T-helper 2 cell treated with Interferon-gamma antibody and Interleukin-4, amounts not matched to agents 5 μg/mL and 100 μg/mL, for 36 hours (primary cell): ENCODE results near the gene CA11.
"Not testable (repeated sequence)": the region's sequence is repeated elsewhere in the genome, so short reads cannot be mapped to it uniquely, and the experiment has no call there.

Experiments
- DNase-seq: peaks from one replicate; pipeline ENCODE4 v3.0.0; 2021; ENCODE audit warnings: low spot score
- H3K27ac Mint-ChIP-seq: one replicate; pipeline ENCODE4 v1.8.0; 2021; ENCODE audit warnings: mild to moderate bottlenecking, mixed read lengths
- H3K27me3 Mint-ChIP-seq: one replicate; pipeline ENCODE4 v1.8.0; 2021; ENCODE audit warnings: low read depth, mixed read lengths
- H3K36me3 Mint-ChIP-seq: one replicate; pipeline ENCODE4 v1.8.0; 2021; ENCODE audit warnings: low read depth, mixed read lengths
- H3K4me1 Mint-ChIP-seq: one replicate; pipeline ENCODE4 v1.8.0; 2021; ENCODE audit warnings: low read depth, mixed read lengths
- H3K4me3 Mint-ChIP-seq: one replicate; pipeline ENCODE4 v1.8.0; 2022; ENCODE audit warnings: mild to moderate bottlenecking, moderate library complexity, mixed read lengths
- H3K9me3 Mint-ChIP-seq: one replicate; pipeline ENCODE4 v1.8.0; 2021; ENCODE audit warnings: mixed read lengths

The CA11 gene

GRCh38 chr19:48633148-48634035 lies 12.6 kb downstream of the CA11 start:
- Mint-ChIP-seq H3K4me3 (peak overlapping the region; percentile 79), H3K4me1 (peaks cover 27% of the 10 kb centered on the region)

GRCh38 chr19:48632692-48633147 lies 13.3 kb downstream of the CA11 start:
- Mint-ChIP-seq H3K27me3 (no peaks in the 10 kb centered on the region), H3K27ac (no peak overlapping the region), H3K36me3 (peaks cover 14% of the 10 kb centered on the region), H3K4me1 (peaks cover 22% of the 10 kb centered on the region), H3K4me3 (no peak overlapping the region), H3K9me3 (no peaks in the 10 kb centered on the region)
- DNase-seq: no peak

More at GRCh38 chr19:48633148-48634035, 12.6 kb downstream of the CA11 start:
- DNase-seq: no peak
- Mint-ChIP-seq H3K27me3 (no peaks in the 10 kb centered on the region), H3K9me3 (peaks cover 2% of the 10 kb centered on the region), H3K27ac (peak overlapping the region; percentile 26), H3K36me3 (peaks cover 14% of the 10 kb centered on the region)

GRCh38 chr19:48632286-48632685 lies 13.7 kb downstream of the CA11 start:
- Mint-ChIP-seq H3K36me3 (peaks cover 14% of the 10 kb centered on the region), H3K4me1 (peaks cover 20% of the 10 kb centered on the region)
- H3K27ac Mint-ChIP-seq, DNase-seq, H3K4me3 Mint-ChIP-seq, H3K9me3 Mint-ChIP-seq, H3K27me3 Mint-ChIP-seq: not testable (repeated sequence)

DNA sequence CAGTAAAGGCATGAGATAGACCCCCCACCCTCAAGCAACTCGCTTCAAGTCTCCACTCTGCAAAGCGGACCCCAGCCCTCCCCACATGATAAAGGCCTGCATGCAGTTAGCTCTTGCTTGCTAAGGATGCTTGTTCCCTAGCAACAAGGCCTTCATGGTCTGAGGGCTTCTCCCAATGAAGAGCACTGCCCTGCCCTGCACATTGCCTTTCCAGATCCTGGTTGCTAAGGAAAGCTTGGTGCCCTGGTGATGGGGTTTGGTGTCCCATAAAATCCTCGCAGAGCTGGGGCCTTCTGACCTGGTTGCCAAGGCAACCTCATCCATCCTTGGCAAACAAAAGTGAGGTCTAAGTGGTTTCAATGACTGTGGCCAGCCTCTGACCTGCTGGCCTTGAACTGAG lies 14.8 kb downstream of the CA11 start:
- H3K27me3 Mint-ChIP-seq: no peaks in the 10 kb centered on the region
- peaks cover 20% of the 10 kb centered on the region for H3K4me1 Mint-ChIP-seq
- peaks cover 16% of the 10 kb centered on the region for H3K36me3 Mint-ChIP-seq
- no peak overlapping the region for H3K4me3 Mint-ChIP-seq
- H3K27ac Mint-ChIP-seq: no peak overlapping the region
- H3K9me3 Mint-ChIP-seq: no peaks in the 10 kb centered on the region
- no peak for DNase-seq

- Mint-ChIP-seq H3K9me3 (no peaks in the 10 kb centered on the region), H3K4me3 (no peak overlapping the region), H3K36me3 (peaks cover 16% of the 10 kb centered on the region), H3K27ac (peak overlapping the region; percentile 41), H3K27me3 (no peaks in the 10 kb centered on the region), H3K4me1 (peaks cover 17% of the 10 kb centered on the region)
- DNase-seq: no peak
Observed at GRCh38 chr19:48630296-48631063, 15.5 kb downstream of the CA11 start.

DNA sequence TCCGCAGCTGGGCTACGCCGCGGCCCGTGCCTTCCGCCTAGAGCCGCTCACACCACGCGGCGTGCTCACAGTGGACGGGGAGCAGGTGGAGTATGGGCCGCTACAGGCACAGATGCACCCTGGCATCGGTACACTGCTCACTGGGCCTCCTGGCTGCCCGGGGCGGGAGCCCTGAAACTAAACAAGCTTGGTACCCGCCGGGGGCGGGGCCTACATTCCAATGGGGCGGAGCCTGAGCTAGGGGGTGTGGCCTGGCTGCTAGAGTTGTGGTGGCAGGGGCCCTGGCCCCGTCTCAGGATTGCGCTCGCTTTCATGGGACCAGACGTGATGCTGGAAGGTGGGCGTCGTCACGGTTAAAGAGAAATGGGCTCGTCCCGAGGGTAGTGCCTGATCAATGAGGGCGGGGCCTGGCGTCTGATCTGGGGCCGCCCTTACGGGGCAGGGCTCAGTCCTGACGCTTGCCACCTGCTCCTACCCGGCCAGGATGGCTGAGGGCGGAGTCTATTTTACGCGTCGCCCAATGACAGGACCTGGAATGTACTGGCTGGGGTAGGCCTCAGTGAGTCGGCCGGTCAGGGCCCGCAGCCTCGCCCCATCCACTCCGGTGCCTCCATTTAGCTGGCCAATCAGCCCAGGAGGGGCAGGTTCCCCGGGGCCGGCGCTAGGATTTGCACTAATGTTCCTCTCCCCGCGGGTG lies 16.2 kb downstream of the CA11 start:
- no peak for DNase-seq
- Mint-ChIP-seq H3K36me3 (peaks cover 16% of the 10 kb centered on the region), H3K4me3 (no peak overlapping the region), H3K27me3 (no peaks in the 10 kb centered on the region), H3K9me3 (no peaks in the 10 kb centered on the region), H3K27ac (no peak overlapping the region), H3K4me1 (peaks cover 16% of the 10 kb centered on the region)

GRCh38 chr19:48629297-48629598 lies 16.7 kb downstream of the CA11 start:
- no peak overlapping the region for H3K4me3 Mint-ChIP-seq
- H3K36me3 Mint-ChIP-seq: peaks cover 16% of the 10 kb centered on the region
- H3K27ac Mint-ChIP-seq: no peak overlapping the region
- H3K27me3 Mint-ChIP-seq: no peaks in the 10 kb centered on the region
- DNase-seq: no peak
- no peaks in the 10 kb centered on the region for H3K9me3 Mint-ChIP-seq
- peaks cover 17% of the 10 kb centered on the region for H3K4me1 Mint-ChIP-seq

GRCh38 chr19:48628486-48629296 lies 17.3 kb downstream of the CA11 start:
- no peak overlapping the region for H3K4me3 Mint-ChIP-seq
- peak overlapping the region; percentile 65 for H3K27ac Mint-ChIP-seq
- no peak for DNase-seq
- H3K4me1 Mint-ChIP-seq: peaks cover 16% of the 10 kb centered on the region
- no peaks in the 10 kb centered on the region for H3K27me3 Mint-ChIP-seq
- no peaks in the 10 kb centered on the region for H3K9me3 Mint-ChIP-seq
- H3K36me3 Mint-ChIP-seq: peaks cover 18% of the 10 kb centered on the region

DNA sequence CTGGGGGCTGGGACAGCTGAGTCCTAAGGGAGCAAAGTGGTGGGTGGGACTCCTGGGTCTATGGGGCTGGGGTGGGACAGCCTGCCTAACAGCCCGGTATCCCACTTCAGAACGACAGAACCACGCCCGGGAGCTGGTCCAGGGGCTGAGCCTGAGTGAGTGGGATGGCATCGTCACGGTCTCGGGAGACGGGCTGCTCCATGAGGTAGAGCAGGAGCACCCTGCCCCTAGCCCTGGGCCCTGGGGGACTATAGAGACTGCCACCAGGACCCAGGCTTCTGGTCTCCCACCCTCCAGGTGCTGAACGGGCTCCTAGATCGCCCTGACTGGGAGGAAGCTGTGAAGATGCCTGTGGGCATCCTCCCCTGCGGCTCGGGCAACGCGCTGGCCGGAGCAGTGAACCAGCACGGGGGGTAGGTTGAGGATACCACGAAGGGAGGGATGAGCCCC lies 18.1 kb downstream of the CA11 start:
- Mint-ChIP-seq H3K9me3 (no peaks in the 10 kb centered on the region), H3K27ac (no peak overlapping the region), H3K27me3 (no peaks in the 10 kb centered on the region), H3K36me3 (peaks cover 23% of the 10 kb centered on the region), H3K4me1 (peaks cover 18% of the 10 kb centered on the region), H3K4me3 (no peak overlapping the region)
- no peak for DNase-seq

- Mint-ChIP-seq H3K27ac (no peak overlapping the region), H3K36me3 (peaks cover 25% of the 10 kb centered on the region), H3K4me1 (peaks cover 20% of the 10 kb centered on the region), H3K4me3 (no peak overlapping the region), H3K27me3 (no peaks in the 10 kb centered on the region), H3K9me3 (no peaks in the 10 kb centered on the region)
- no peak for DNase-seq
Observed at GRCh38 chr19:48627201-48627864, 18.7 kb downstream of the CA11 start.

DNA sequence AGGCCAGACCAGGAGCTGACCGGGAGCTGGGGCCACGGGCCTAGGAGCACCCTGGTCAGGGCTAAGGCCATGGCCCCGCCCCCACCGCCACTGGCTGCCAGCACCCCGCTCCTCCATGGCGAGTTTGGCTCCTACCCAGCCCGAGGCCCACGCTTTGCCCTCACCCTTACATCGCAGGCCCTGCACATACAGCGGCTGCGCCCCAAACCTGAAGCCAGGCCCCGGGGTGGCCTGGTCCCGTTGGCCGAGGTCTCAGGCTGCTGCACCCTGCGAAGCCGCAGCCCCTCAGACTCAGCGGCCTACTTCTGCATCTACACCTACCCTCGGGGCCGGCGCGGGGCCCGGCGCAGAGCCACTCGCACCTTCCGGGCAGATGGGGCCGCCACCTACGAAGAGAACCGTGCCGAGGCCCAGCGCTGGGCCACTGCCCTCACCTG lies 20.1 kb downstream of the CA11 start:
- no peaks in the 10 kb centered on the region for H3K27me3 Mint-ChIP-seq
- H3K36me3 Mint-ChIP-seq: peaks cover 31% of the 10 kb centered on the region
- no peak overlapping the region for H3K4me3 Mint-ChIP-seq
- H3K9me3 Mint-ChIP-seq: no peaks in the 10 kb centered on the region
- peaks cover 21% of the 10 kb centered on the region for H3K4me1 Mint-ChIP-seq
- DNase-seq: no peak
- H3K27ac Mint-ChIP-seq: no peak overlapping the region

- DNase-seq: no peak
- Mint-ChIP-seq H3K4me1 (peaks cover 25% of the 10 kb centered on the region), H3K27me3 (no peaks in the 10 kb centered on the region), H3K36me3 (peaks cover 26% of the 10 kb centered on the region), H3K4me3 (peak overlapping the region; percentile 90), H3K9me3 (no peaks in the 10 kb centered on the region), H3K27ac (peak overlapping the region; percentile 65)
Observed at GRCh38 chr19:48624791-48625723, 20.9 kb downstream of the CA11 start.
